OCI-LY7 (cell line): ENCODE results near the gene GPR84. TPM values are rescaled to one million over a fixed set of nuclear protein-coding genes. Genes with fewer than 3 reads are reported as not detected.
A peak's percentile ranks its signal among the peaks of the same experiment; 100 is the strongest.

ENCODE experiments used
- BruUV-seq: library from RNA; stranded (reverse); fragments of 400-500 nt; replicated peaks from 2 replicates; lab custom pipeline; 2021; lab: Mats Ljungman, UMichigan
- CTCF ChIA-PET: fragments of 300-600 bp; sonication (Branson Sonifier 250); formaldehyde crosslinking; loops from one replicate; lab custom pipeline; 2022; ENCODE audit warnings: antibody characterized with exemption; ENCODE audit not compliant: unreplicated experiment; lab: Charles Lee
- POLR2A ChIA-PET: fragments of 300-600 bp; sonication (Branson Sonifier 250); formaldehyde crosslinking; loops from one replicate; lab custom pipeline; 2022; ENCODE audit warnings: antibody characterized with exemption; lab: Charles Lee
- DNase-seq: peaks from one replicate; pipeline ENCODE4 v3.0.0-alpha.2; 2015; ENCODE audit warnings: low spot score
- H2AFZ ChIP-seq: fragments of 200-600 bp; sonication (generic), shearing (Covaris generic); 2 replicates; pipeline ENCODE4 v1.6.1; 2014; ENCODE audit warnings: mild to moderate bottlenecking, antibody characterized with exemption, low read length, moderate library complexity
- H3K27ac ChIP-seq: fragments of 200-600 bp; sonication (generic); 2 replicates; pipeline ENCODE4 v1.5.1; 2014; ENCODE audit warnings: mixed run types, low read depth, mild to moderate bottlenecking, moderate library complexity, low read length, inconsistent platforms; ENCODE audit not compliant: poor library complexity, severe bottlenecking
- H3K36me3 ChIP-seq: fragments of 200-600 bp; sonication (generic); 2 replicates; pipeline ENCODE4 v1.6.1; 2014; ENCODE audit warnings: mild to moderate bottlenecking, antibody characterized with exemption, low read length, moderate library complexity, mixed read lengths; ENCODE audit not compliant: insufficient read depth
- H3K4me1 ChIP-seq: fragments of 200-600 bp; sonication (generic); 2 replicates; pipeline ENCODE4 v1.5.1; 2014; ENCODE audit warnings: mild to moderate bottlenecking, low read length; ENCODE audit not compliant: insufficient read depth, poor library complexity, severe bottlenecking
- H3K4me2 ChIP-seq: fragments of 200-600 bp; sonication (generic); 2 replicates; pipeline ENCODE4 v1.6.1; 2014; ENCODE audit warnings: mild to moderate bottlenecking, low read length
- H3K4me3 ChIP-seq: fragments of 200-600 bp; sonication (generic); 2 replicates; pipeline ENCODE4 v1.5.1; 2014; ENCODE audit warnings: mild to moderate bottlenecking, low read depth, low read length; ENCODE audit not compliant: poor library complexity, severe bottlenecking
- H3K79me2 ChIP-seq: fragments of 200-600 bp; sonication (generic); 2 replicates; pipeline ENCODE4 v1.6.1; 2016; ENCODE audit warnings: low read depth, mild to moderate bottlenecking, low read length, moderate library complexity, mixed read lengths; ENCODE audit not compliant: insufficient read depth
- H3K9me2 ChIP-seq: fragments of 200-600 bp; sonication (generic); 2 replicates; pipeline ENCODE4 v1.6.1; 2016; ENCODE audit warnings: mild to moderate bottlenecking, low read length, mixed read lengths; ENCODE audit not compliant: insufficient read depth
- H3K9me3 ChIP-seq: fragments of 200-600 bp; sonication (generic); 2 replicates; pipeline ENCODE4 v1.6.1; 2014; ENCODE audit warnings: mild to moderate bottlenecking, mixed run types, low read length, mixed read lengths
- H4K20me1 ChIP-seq: fragments of 200-600 bp; sonication (generic); 2 replicates; pipeline ENCODE4 v1.6.1; 2014; ENCODE audit warnings: mild to moderate bottlenecking, antibody characterized with exemption, low read length, moderate library complexity, mixed read lengths; ENCODE audit not compliant: insufficient read depth
- CTCF ChIP-seq: fragments of 200-600 bp; sonication (generic); conservative IDR thresholded peaks from 2 replicates; pipeline ENCODE4 v1.5.1; 2014; ENCODE audit warnings: mild to moderate bottlenecking, antibody characterized with exemption, low read length, moderate library complexity, mixed read lengths
- EZH2phosphoT487 ChIP-seq: fragments of 200-600 bp; sonication (generic); IDR thresholded peaks from 2 replicates; pipeline ENCODE4 v1.6.1; 2018; ENCODE audit warnings: low read depth, borderline replicate concordance, mild to moderate bottlenecking, mixed run types, antibody characterized with exemption, low read length, moderate library complexity, mixed read lengths
- intact Hi-C: fragments of 100-400 bp; cut with micrococcal nuclease; formaldehyde crosslinking; loops from one replicate; pipeline ENCODE4 v1.10.0; 2022; ENCODE audit not compliant: unreplicated experiment
- total RNA-seq, 2 experiments: library from RNA; depleted of rRNA in 1 of 2; stranded (reverse); fragments of >200 nt in 1 of 2; shearing (Covaris generic) in 1 of 2; gene quantifications; 2 replicates each; pipeline ENCODE4 v1.2.3, GENCODE V29; 2014 to 2022

GPR84 gene
- total RNA-seq, 2 experiments from 2014 or later, result 0.30 TPM; not detected in 1

GRCh38 chr12:54390176-54390667, 25.9 kb upstream of the GPR84 start:
- Histone ChIP-seq H3K4me3 (peak overlapping the region; percentile 74), H3K4me2 (peak overlapping the region; percentile 73), H3K36me3 (no peaks in the 10 kb centered on the region), H3K9me2 (no peaks in the 10 kb centered on the region), H2AFZ (no peak overlapping the region), H3K79me2 (no peaks in the 10 kb centered on the region), H4K20me1 (no peaks in the 10 kb centered on the region), H3K4me1 (peaks cover 49% of the 10 kb centered on the region), H3K27ac (no peak overlapping the region), H3K9me3 (no peaks in the 10 kb centered on the region)
- BruUV-seq, result no TSS peak
- no peak for DNase-seq
- CTCF ChIA-PET, result interaction anchor here (0.7 kb wide), 1 partner anchor 10 kb away, joined by 4 read pairs; no protein-coding TSS in a partner anchor
- intact Hi-C loops, result no loop called here
- TF ChIP-seq EZH2phosphoT487 (no peak), CTCF (no peak)
- POLR2A ChIA-PET, result interaction anchor here (0.6 kb wide), 1 partner anchor 719 kb away, joined by 4 read pairs; no protein-coding TSS in a partner anchor

DNA sequence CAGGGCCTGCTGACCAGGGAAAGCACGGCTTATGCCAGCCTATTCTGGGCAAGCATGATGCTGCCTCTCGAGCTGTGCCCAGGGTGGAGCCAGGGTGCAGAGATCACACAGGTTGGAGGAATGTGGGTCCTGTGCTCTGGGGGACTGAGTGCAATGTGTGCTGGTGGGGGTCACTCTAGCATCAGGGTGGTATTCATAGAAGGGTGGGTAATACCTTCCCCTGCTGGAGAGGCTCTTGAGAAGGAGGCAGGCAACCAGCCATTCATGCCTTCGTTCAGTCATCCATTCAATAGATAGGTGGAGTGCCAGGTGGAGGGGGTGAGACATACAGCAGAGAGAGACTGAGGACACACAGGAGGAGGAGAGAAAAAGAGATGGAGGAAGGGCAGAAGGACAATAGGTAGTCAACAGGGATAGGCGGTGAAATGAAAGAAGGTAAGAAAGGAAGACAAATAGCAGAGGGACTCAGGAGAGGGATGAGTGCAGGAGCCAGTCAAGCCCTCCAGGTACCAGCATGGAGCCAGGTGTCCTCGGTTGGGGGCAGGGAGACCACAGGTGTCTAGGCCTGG, 25.4 kb upstream of the GPR84 start:
- no peak for TF ChIP-seq EZH2phosphoT487
- TF ChIP-seq CTCF, result no peak
- Histone ChIP-seq H3K36me3 (no peaks in the 10 kb centered on the region), H3K9me2 (no peaks in the 10 kb centered on the region), H3K4me2 (peak overlapping the region; percentile 73), H3K4me3 (no peak overlapping the region), H4K20me1 (no peaks in the 10 kb centered on the region), H3K79me2 (no peaks in the 10 kb centered on the region), H3K27ac (no peak overlapping the region), H3K9me3 (no peaks in the 10 kb centered on the region), H3K4me1 (peaks cover 55% of the 10 kb centered on the region), H2AFZ (no peak overlapping the region)
- intact Hi-C loops, result no loop called here
- no TSS peak for BruUV-seq
- ChIA-PET POLR2A (no interaction called here), CTCF (no interaction called here)
- no peak for DNase-seq

DNA sequence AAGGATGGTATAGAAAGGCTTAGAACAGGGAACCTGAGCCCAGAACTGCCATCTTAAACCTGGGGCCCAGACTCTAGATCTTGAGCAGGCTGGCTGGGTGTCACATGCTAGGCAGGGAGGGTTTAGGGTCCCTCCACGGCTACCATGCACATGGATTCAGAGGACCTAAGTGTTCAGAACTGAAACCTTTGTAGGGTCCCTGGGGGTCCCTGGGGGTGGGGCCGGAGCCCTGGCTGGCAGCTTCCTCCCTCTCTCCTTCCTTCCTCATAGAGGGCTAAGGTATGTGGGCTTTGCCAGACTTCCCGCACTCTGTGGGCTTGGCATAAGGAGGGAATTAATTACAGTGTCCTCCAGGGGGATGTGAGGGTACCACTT, 24.8 kb upstream of the GPR84 start:
- ChIA-PET POLR2A (no interaction called here), CTCF (no interaction called here)
- intact Hi-C loops, result no loop called here
- DNase-seq, result no peak
- BruUV-seq, result no TSS peak
- Histone ChIP-seq H3K27ac (no peak overlapping the region), H4K20me1 (no peaks in the 10 kb centered on the region), H3K9me2 (no peaks in the 10 kb centered on the region), H3K4me1 (peaks cover 59% of the 10 kb centered on the region), H3K9me3 (no peaks in the 10 kb centered on the region), H2AFZ (no peak overlapping the region), H3K4me2 (no peak overlapping the region; the same call in 1 of the 2 replicates), H3K79me2 (no peaks in the 10 kb centered on the region), H3K4me3 (no peak overlapping the region), H3K36me3 (no peaks in the 10 kb centered on the region)
- no peak for TF ChIP-seq EZH2phosphoT487
- no peak for TF ChIP-seq CTCF
